Karpas-422 (cell line): ENCODE measurements around the gene PCBP1. TPM values are rescaled to one million over a fixed set of nuclear protein-coding genes. Genes with fewer than 3 reads are reported as not detected.
"Not testable (repeated sequence)": the region's sequence is repeated elsewhere in the genome, so short reads cannot be mapped to it uniquely, and the experiment has no call there.

Experiments
- DNase-seq: peaks from one replicate; pipeline ENCODE4 v3.0.0-alpha.2; 2015
- H2AFZ ChIP-seq: fragments of 200-600 bp; sonication (generic); 2 replicates; pipeline ENCODE4 v1.6.1; 2014; ENCODE audit warnings: antibody characterized with exemption, low read length, mixed read lengths
- H3K27ac ChIP-seq: fragments of 200-600 bp; sonication (generic); 2 replicates; pipeline ENCODE4 v1.5.1; 2014; ENCODE audit warnings: mild to moderate bottlenecking, low read length, moderate library complexity
- H3K27me3 ChIP-seq: fragments of 200-600 bp; sonication (generic); 2 replicates; pipeline ENCODE4 v1.6.1; 2014; ENCODE audit warnings: low read length, mixed read lengths
- H3K36me3 ChIP-seq: fragments of 200-600 bp; sonication (generic); 2 replicates; pipeline ENCODE4 v1.6.1; 2014; ENCODE audit warnings: low read length, mixed read lengths; ENCODE audit not compliant: insufficient read depth
- H3K4me1 ChIP-seq: fragments of 200-600 bp; sonication (generic); 2 replicates; pipeline ENCODE4 v1.6.1; 2014; ENCODE audit warnings: mild to moderate bottlenecking, low read length, mixed read lengths
- H3K4me2 ChIP-seq: fragments of 200-600 bp; sonication (generic); 2 replicates; pipeline ENCODE4 v1.6.1; 2014; ENCODE audit warnings: low read length, low read depth, mild to moderate bottlenecking; ENCODE audit not compliant: poor library complexity, severe bottlenecking
- H3K4me3 ChIP-seq: fragments of 200-600 bp; sonication (generic); 2 replicates; pipeline ENCODE4 v1.5.1; 2014; ENCODE audit warnings: mild to moderate bottlenecking, antibody characterized with exemption, low read length, mixed read lengths
- H3K79me2 ChIP-seq: fragments of 200-600 bp; sonication (generic); 2 replicates; pipeline ENCODE4 v1.6.1; 2014; ENCODE audit warnings: mild to moderate bottlenecking, low read length, mixed read lengths
- H3K9ac ChIP-seq: fragments of 200-600 bp; sonication (generic); 2 replicates; pipeline ENCODE4 v1.6.0; 2014; ENCODE audit warnings: low read length
- H3K9me2 ChIP-seq: fragments of 200-600 bp; sonication (generic), shearing (Covaris generic); replicated peaks from 2 replicates; pipeline ENCODE4 v1.6.0; 2014; ENCODE audit warnings: mild to moderate bottlenecking, low read length, moderate library complexity; ENCODE audit not compliant: insufficient read depth
- H3K9me3 ChIP-seq: fragments of 300-700, 200-600 bp; sonication (generic); 2 replicates; pipeline ENCODE4 v1.6.1; 2014; ENCODE audit warnings: low read length, mixed read lengths
- H4K20me1 ChIP-seq: fragments of 200-600 bp; sonication (generic); 2 replicates; pipeline ENCODE4 v1.6.1; 2014; ENCODE audit warnings: mild to moderate bottlenecking, antibody characterized with exemption, low read length, low read depth; ENCODE audit not compliant: insufficient read depth
- total RNA-seq: library from RNA; depleted of rRNA; stranded (reverse); fragments of >200 nt; shearing (Covaris generic); gene quantifications from 2 replicates; pipeline ENCODE4 v1.2.3, GENCODE V29; 2014; ENCODE audit warnings: low replicate concordance

The PCBP1 gene
- total RNA-seq, 1 experiment from 2014 or later = 128 TPM

DNA sequence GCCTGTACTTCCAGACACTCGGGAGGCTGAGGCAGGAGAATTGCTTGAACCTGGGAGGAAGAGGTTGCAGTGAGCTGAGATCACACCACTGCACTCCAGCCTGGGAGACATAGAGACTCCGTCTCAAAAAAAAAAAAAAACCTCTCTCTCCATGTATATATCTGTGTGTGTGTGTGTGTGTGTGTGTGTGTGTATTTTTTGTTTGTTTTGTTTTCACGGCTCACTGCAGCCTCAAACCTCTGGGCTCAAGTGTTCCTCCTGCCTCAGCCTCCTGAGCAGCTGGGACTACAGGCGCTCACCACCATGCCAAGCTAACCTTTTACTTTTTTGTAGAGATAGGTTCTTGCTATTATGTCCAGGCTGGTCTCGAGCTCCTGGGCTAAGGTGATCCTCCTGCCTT lies 23.1 kb downstream of the PCBP1 start:
- DNase-seq, H3K9me2 ChIP-seq, H3K27ac ChIP-seq, H3K36me3 ChIP-seq, H3K9me3 ChIP-seq, H3K4me2 ChIP-seq, H2AFZ ChIP-seq, H3K9ac ChIP-seq, H4K20me1 ChIP-seq, H3K79me2 ChIP-seq, H3K4me3 ChIP-seq, H3K27me3 ChIP-seq: not testable (repeated sequence)
- peaks cover 23% of the 10 kb centered on the region for H3K4me1 ChIP-seq

DNA sequence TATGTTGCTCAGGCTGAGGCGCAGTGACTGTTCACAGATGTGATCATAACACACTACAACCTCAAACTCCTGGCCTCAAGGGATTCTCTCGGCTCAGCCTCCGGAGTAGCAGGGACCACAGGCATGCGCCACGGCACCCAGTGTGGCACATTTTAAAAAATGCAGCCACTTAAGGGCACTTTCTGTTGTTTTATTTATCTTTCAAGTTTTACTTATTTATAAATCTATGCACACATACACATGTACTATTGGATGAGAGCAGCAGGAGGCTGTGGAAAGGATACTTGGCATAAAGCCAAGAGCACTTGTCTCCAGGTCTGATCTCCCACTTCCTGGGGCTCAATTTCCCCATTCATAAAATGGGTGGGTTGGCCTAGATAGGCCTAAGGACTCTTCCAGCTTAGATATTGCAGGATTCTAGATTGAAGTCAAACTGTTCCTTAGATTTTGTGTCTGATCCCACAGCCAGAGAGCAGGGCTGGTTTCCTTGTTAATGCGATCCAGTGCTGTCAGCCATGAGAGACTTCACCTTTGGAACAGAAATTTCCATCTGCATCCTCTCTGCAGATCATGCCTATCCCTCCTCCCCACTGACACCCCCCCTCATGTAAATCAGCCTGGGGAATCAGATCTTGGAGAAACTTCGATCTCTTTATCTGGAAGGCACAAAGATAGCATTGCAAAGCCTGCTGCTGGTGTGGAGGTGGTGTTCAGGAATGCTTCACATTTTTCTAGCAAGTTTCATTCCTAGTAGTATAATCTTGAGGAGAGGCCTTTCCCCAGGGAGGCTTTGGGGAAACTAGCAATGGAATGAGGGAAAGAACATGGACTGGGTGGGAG lies 24.7 kb downstream of the PCBP1 start:
- no peak overlapping the region for H2AFZ ChIP-seq
- no peaks in the 10 kb centered on the region for H4K20me1 ChIP-seq
- H3K4me1 ChIP-seq = peaks cover 32% of the 10 kb centered on the region
- H3K4me3 ChIP-seq = no peak overlapping the region
- no peak overlapping the region for H3K27ac ChIP-seq
- H3K36me3 ChIP-seq = no peaks in the 10 kb centered on the region
- H3K9me2 ChIP-seq = no peaks in the 10 kb centered on the region
- no peaks in the 10 kb centered on the region for H3K79me2 ChIP-seq
- no peak overlapping the region for H3K4me2 ChIP-seq
- H3K27me3 ChIP-seq = no peaks in the 10 kb centered on the region
- H3K9ac ChIP-seq = no peak overlapping the region
- peak; percentile 43 for DNase-seq
- no peaks in the 10 kb centered on the region for H3K9me3 ChIP-seq

DNA sequence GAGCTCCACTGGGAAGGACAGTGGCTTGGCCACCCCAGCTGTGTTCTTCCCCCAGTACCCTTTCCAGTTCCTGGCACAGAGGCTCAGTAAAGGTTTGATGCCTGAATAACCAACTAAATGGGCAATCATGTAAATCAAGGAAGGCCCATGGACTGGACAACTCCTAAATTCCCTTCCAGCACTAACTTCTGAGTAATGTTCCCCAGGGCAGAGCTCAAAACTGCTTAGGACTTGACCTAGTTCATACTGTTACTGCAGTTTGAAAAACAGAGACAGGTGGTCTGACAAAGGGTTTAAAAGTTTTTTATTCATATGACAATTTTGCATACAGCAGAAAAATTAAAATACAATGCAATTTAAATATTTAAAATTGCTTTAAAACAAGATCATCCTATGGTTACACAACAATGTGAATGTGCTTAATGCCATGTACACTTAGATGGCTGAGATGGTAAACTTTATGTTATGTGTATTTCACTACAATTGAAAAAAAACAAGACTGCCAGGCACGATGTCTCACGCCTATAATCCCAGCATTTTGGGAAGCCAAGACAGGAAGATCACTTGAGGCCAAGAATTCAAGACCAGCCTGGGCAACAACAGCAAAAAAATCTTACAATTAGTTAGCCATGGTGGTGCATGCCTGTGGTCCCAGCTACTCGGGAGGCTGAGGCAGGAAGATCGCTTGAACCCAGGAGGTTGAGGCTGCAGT lies 26.2 kb downstream of the PCBP1 start:
- no peak overlapping the region for H2AFZ ChIP-seq
- no peak overlapping the region for H3K4me3 ChIP-seq
- H3K4me1 ChIP-seq = peaks cover 29% of the 10 kb centered on the region
- H3K36me3 ChIP-seq = no peaks in the 10 kb centered on the region
- H3K79me2 ChIP-seq = no peaks in the 10 kb centered on the region
- H3K27ac ChIP-seq = no peak overlapping the region
- no peaks in the 10 kb centered on the region for H3K27me3 ChIP-seq
- H3K9ac ChIP-seq = no peak overlapping the region
- H3K9me3 ChIP-seq = no peaks in the 10 kb centered on the region
- H4K20me1 ChIP-seq = no peaks in the 10 kb centered on the region
- no peak for DNase-seq
- H3K9me2 ChIP-seq = no peaks in the 10 kb centered on the region
- no peak overlapping the region for H3K4me2 ChIP-seq

DNA sequence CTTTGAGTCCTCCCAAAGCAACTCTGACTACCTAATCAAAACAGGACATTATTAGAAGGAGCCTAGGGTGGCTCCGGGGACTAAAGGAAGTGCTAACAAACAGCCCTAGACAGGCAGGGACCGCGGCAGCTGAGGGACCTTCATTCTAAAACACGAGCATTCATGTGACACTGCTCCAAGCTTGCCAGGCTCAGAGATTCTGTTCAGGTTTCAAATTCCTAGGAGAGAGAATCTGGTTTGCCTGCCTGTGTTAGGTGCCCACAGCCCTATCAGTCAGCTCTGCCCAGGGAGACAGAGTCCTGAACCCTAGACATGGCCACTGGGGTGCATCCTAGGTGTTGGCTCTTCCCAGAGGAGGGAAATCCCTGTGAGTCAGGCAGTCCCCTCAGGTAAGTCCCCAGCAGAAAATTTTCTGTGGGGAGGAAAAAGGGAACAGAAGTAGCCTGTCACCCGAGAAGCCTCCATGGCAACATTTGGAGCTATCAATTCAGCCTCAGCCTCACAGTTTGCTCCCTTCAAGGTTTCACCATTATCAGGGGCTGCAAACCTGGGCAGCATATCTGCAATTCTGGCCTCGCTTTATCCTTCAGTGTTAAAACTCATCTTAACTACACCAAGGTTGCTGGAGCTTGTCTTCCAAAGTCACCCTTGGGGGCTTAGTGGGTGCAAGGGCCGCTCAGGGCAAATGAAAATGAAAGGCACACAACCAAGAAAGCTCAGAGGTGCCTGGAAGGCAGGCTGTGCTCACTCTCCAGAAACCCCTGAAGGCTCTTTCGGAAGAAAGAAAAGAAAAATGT lies 28.6 kb downstream of the PCBP1 start:
- no peaks in the 10 kb centered on the region for H4K20me1 ChIP-seq
- H3K9me2 ChIP-seq = no peaks in the 10 kb centered on the region
- no peak overlapping the region for H3K9ac ChIP-seq
- H3K4me3 ChIP-seq = no peak overlapping the region
- no peaks in the 10 kb centered on the region for H3K79me2 ChIP-seq
- H2AFZ ChIP-seq = no peak overlapping the region
- no peaks in the 10 kb centered on the region for H3K9me3 ChIP-seq
- peak; percentile 40 for DNase-seq
- peaks cover 21% of the 10 kb centered on the region for H3K4me1 ChIP-seq
- no peaks in the 10 kb centered on the region for H3K27me3 ChIP-seq
- H3K27ac ChIP-seq = no peak overlapping the region
- no peaks in the 10 kb centered on the region for H3K36me3 ChIP-seq
- H3K4me2 ChIP-seq = no peak overlapping the region

DNA sequence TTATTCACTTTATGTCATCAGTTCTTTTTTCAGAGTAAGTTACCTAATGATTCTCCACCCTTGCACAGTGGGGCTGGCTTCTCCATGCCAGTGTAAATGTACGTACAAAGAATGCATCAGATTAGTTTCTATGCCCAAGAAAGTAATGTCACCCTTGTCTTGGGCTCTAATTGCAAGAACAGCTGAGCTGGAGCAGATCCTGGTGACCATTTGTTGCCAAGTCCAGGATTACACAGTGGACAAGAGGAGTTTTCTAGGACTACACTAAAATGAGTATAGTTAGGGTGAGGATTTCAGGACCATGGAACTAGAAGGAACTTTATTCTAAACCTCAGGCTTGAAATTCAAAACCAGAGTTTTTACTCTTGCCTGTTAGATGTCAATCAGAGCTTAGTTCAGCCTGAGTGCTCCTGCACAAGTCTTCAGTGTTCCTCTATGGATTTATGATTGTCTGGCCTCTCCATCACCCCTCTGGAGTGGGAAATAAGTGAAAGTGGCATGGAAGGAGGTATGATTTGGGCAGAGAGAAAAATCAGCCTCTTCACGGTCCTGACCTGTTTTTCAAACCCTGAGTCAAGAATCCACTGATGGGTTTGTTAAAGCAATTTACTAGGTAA lies 29.8 kb downstream of the PCBP1 start:
- H3K27me3 ChIP-seq = no peaks in the 10 kb centered on the region
- no peaks in the 10 kb centered on the region for H3K79me2 ChIP-seq
- peak overlapping the region; percentile 44 for H3K4me2 ChIP-seq
- H3K27ac ChIP-seq = no peak overlapping the region
- H3K9ac ChIP-seq = peak overlapping the region; percentile 42; the same call in 1 of the 2 replicates
- H4K20me1 ChIP-seq = no peaks in the 10 kb centered on the region
- no peaks in the 10 kb centered on the region for H3K9me3 ChIP-seq
- 0 out of 2 replicates have a peak overlapping the region, but pooled peaks have one; percentile 17 for H2AFZ ChIP-seq
- peak; percentile 45 for DNase-seq
- H3K4me1 ChIP-seq = peaks cover 32% of the 10 kb centered on the region
- no peaks in the 10 kb centered on the region for H3K9me2 ChIP-seq
- no peak overlapping the region for H3K4me3 ChIP-seq
- no peaks in the 10 kb centered on the region for H3K36me3 ChIP-seq

DNA sequence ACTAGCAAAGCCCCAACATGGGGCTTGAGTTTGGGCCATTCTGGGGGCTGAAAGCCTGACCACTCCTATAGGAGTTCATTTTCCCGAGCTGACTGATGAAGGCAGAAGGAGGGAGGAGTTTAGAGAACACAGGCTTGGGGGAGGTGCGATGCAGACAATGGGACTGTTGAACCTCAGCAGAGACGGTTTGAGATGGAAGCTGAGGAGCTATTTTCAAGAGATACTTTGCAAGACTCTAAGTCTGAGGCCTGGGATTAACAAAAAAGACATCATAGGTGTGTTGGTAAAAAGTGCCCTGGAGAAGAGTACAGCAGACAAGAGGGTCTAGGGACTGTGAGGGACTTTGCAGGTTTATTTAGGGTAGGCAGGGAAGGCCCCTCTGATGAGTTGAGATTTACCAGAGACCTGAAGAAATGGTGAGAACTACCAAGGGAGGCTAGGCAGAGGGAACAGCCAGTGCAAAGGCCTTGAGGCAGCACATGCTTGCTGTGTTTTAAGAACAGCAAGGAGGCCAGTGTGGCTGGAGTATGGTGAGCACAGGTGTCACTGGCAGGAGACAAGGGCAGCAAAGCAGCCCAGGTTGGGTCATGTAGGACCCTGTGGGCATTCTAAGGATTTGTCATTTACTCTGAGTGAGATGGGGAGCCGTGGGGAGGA lies 31.6 kb downstream of the PCBP1 start:
- no peak overlapping the region for H2AFZ ChIP-seq
- no peak overlapping the region for H3K9ac ChIP-seq
- H3K27me3 ChIP-seq = no peaks in the 10 kb centered on the region
- H3K36me3 ChIP-seq = no peaks in the 10 kb centered on the region
- H3K9me2 ChIP-seq = no peaks in the 10 kb centered on the region
- H3K4me1 ChIP-seq = peaks cover 49% of the 10 kb centered on the region
- no peaks in the 10 kb centered on the region for H4K20me1 ChIP-seq
- no peaks in the 10 kb centered on the region for H3K9me3 ChIP-seq
- H3K79me2 ChIP-seq = no peaks in the 10 kb centered on the region
- no peak overlapping the region for H3K27ac ChIP-seq
- no peak overlapping the region for H3K4me3 ChIP-seq
- no peak overlapping the region for H3K4me2 ChIP-seq
- peak; percentile 40 for DNase-seq

DNA sequence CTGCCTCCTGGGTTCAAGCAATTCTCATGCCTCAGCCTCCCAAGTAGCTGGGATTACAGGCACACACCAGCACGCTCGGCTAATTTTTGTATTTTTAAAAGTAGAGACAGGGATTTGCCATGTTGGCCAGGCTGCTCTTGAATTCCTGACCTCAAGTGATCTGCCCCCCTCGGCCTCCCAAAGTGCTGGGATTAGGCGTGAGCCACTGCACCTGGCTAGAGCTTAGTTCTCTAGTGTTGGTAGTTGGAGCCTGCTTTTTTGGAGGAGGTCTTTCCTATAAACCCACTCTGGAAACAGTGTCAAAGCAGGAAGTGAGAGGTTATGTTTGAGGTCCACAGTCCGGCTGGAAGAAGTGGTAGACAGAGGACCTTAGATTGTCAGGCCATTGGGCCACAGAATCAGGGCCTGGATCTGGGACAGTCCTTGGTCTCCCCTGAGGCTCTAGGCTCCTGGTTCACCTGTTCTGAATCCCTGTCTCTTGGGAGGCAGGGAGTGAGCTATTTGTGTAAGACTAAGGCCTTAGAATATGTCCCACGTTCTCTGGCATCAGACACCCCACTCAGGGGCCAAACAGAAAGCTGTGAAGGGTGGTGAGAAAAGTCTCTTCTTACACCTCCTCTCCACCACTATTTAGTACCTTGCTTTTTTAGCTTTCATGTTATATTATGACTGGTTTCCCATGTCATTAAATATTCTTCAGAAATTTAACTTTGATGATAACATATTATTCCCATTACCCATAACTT lies 34.5 kb downstream of the PCBP1 start:
- H3K4me2 ChIP-seq = peak overlapping the region; percentile 45
- H3K4me3 ChIP-seq = no peak overlapping the region
- H3K27ac ChIP-seq = peak overlapping the region; percentile 31; the same call in 1 of the 2 replicates
- DNase-seq = peak; percentile 50
- peak overlapping the region; percentile 49 for H3K9ac ChIP-seq
- H3K9me3 ChIP-seq = no peaks in the 10 kb centered on the region
- H3K36me3 ChIP-seq = no peaks in the 10 kb centered on the region
- H3K9me2 ChIP-seq = no peaks in the 10 kb centered on the region
- H3K27me3 ChIP-seq = no peaks in the 10 kb centered on the region
- peaks cover 67% of the 10 kb centered on the region for H3K4me1 ChIP-seq
- no peaks in the 10 kb centered on the region for H3K79me2 ChIP-seq
- no peaks in the 10 kb centered on the region for H4K20me1 ChIP-seq
- H2AFZ ChIP-seq = peak overlapping the region; percentile 85
